ENCODE results near the gene CCNE1. TPM values are rescaled to one million over a fixed set of nuclear protein-coding genes. Genes with fewer than 3 reads are reported as not detected.
A peak's percentile ranks its signal among the peaks of the same experiment; 100 is the strongest.

Gene CCNE1
- total and polyA plus RNA-seq, 3 experiments from 2014 or later: 1.3 to 33.9 (median 30.3) TPM

- Mint-ChIP-seq H3K36me3 (no peaks in the 10 kb centered on the region), H3K4me1 (no peaks in the 10 kb centered on the region), H3K27me3 (peaks cover 17 to 28% of the 10 kb centered on the region in 2 donors), H3K27ac (peak overlapping the region in 1 of 8 donors; percentile 65), H3K9me3 (no peaks in the 10 kb centered on the region), H3K4me3 (no peak overlapping the region)
- no peak overlapping the region for H3K27ac ChIP-seq (ENCODE audit: low read depth, low read length)
- CTCF ChIA-PET: interaction anchor here (1.2 to 1.6 kb wide), 2 partner anchors 95 to 139 kb away, joined by 5 to 7 read pairs; no protein-coding TSS in a partner anchor
- POLR2A ChIA-PET: no interaction called here
- H3K4me3 ChIP-seq (ENCODE audit: low read length): no peak overlapping the region
- no peaks in the 10 kb centered on the region for H3K36me3 ChIP-seq (ENCODE audit: insufficient read depth, low read length)
- H3K4me1 ChIP-seq (ENCODE audit: insufficient read depth, low read length): no peaks in the 10 kb centered on the region
- no peaks in the 10 kb centered on the region for H3K9me3 ChIP-seq (ENCODE audit: low read length)
- no peaks in the 10 kb centered on the region for H3K27me3 ChIP-seq (ENCODE audit: insufficient read depth, low read length, poor library complexity, severe bottlenecking)
- no peak for DNase-seq
Observed at GRCh38 chr19:29855087-29855486, 43.3 kb downstream of the CCNE1 start.

GRCh38 chr19:29855741-29856500 lies 44.1 kb downstream of the CCNE1 start:
- Histone ChIP-seq H3K27ac (ENCODE audit: low read depth, low read length) (no peak overlapping the region), H3K36me3 (ENCODE audit: insufficient read depth, low read length) (no peaks in the 10 kb centered on the region), H3K27me3 (ENCODE audit: insufficient read depth, low read length, poor library complexity, severe bottlenecking) (no peaks in the 10 kb centered on the region), H3K9me3 (ENCODE audit: low read length) (no peaks in the 10 kb centered on the region), H3K4me1 (ENCODE audit: insufficient read depth, low read length) (no peaks in the 10 kb centered on the region), H3K4me3 (ENCODE audit: low read length) (no peak overlapping the region)
- CTCF ChIA-PET: interaction anchor here (3.7 kb wide), 1 partner anchor 14 kb away, joined by 20 read pairs; no protein-coding TSS in a partner anchor
- DNase-seq: no peak
- Mint-ChIP-seq H3K27ac (peak overlapping the region in 1 of 8 donors; percentile 19), H3K9me3 (no peaks in the 10 kb centered on the region), H3K4me3 (no peak overlapping the region), H3K36me3 (no peaks in the 10 kb centered on the region), H3K4me1 (no peaks in the 10 kb centered on the region), H3K27me3 (peaks cover 16 to 32% of the 10 kb centered on the region in 2 donors)
- POLR2A ChIA-PET: no interaction called here

GRCh38 chr19:29858000-29858596 lies 46.3 kb downstream of the CCNE1 start:
- POLR2A ChIA-PET: no interaction called here

GRCh38 chr19:29858621-29859020 lies 46.8 kb downstream of the CCNE1 start:
- no peaks in the 10 kb centered on the region for H3K36me3 ChIP-seq (ENCODE audit: insufficient read depth, low read length)
- no peak overlapping the region for H3K4me3 Mint-ChIP-seq
- no peaks in the 10 kb centered on the region for H3K9me3 ChIP-seq (ENCODE audit: low read length)
- no peaks in the 10 kb centered on the region for H3K36me3 Mint-ChIP-seq
- no peaks in the 10 kb centered on the region for H3K27me3 ChIP-seq (ENCODE audit: insufficient read depth, low read length, poor library complexity, severe bottlenecking)
- no peak overlapping the region for H3K27ac ChIP-seq (ENCODE audit: low read depth, low read length)
- H3K4me1 Mint-ChIP-seq: no peaks in the 10 kb centered on the region
- no peak overlapping the region for H3K27ac Mint-ChIP-seq
- POLR2A ChIA-PET: no interaction called here
- H3K9me3 Mint-ChIP-seq: no peaks in the 10 kb centered on the region
- no peak overlapping the region for H3K4me3 ChIP-seq (ENCODE audit: low read length)
- H3K27me3 Mint-ChIP-seq: peaks cover 25 to 41% of the 10 kb centered on the region in 2 donors
- DNase-seq: no peak
- CTCF ChIA-PET: interaction anchor here (1.2 to 3.7 kb wide), 6 partner anchors 10 to 128 kb away, joined by 4 to 20 read pairs (median 7); no protein-coding TSS in a partner anchor
- no peaks in the 10 kb centered on the region for H3K4me1 ChIP-seq (ENCODE audit: insufficient read depth, low read length)

More at GRCh38 chr19:29858000-29858596, 46.3 kb downstream of the CCNE1 start:
- H3K4me3 Mint-ChIP-seq: no peak overlapping the region
- CTCF ChIA-PET: interaction anchor here (1.2 to 3.7 kb wide), 8 partner anchors 9 to 142 kb away, joined by 3 to 20 read pairs (median 6); no protein-coding TSS in a partner anchor
- H3K27ac Mint-ChIP-seq: no peak overlapping the region
- Histone ChIP-seq H3K9me3 (ENCODE audit: low read length) (no peaks in the 10 kb centered on the region), H3K36me3 (ENCODE audit: insufficient read depth, low read length) (no peaks in the 10 kb centered on the region), H3K27ac (ENCODE audit: low read depth, low read length) (no peak overlapping the region), H3K4me3 (ENCODE audit: low read length) (no peak overlapping the region), H3K4me1 (ENCODE audit: insufficient read depth, low read length) (no peaks in the 10 kb centered on the region), H3K27me3 (ENCODE audit: insufficient read depth, low read length, poor library complexity, severe bottlenecking) (no peaks in the 10 kb centered on the region)
- H3K4me1 Mint-ChIP-seq: no peaks in the 10 kb centered on the region
- H3K36me3 Mint-ChIP-seq: no peaks in the 10 kb centered on the region
- H3K9me3 Mint-ChIP-seq: no peaks in the 10 kb centered on the region
- peaks cover 24 to 40% of the 10 kb centered on the region in 2 donors for H3K27me3 Mint-ChIP-seq
- peak in 3 of 5 donors; percentile 14 to 44 (median 25) for DNase-seq

- H3K27ac Mint-ChIP-seq: peak overlapping the region in 1 of 8 donors; percentile 79
- no peaks in the 10 kb centered on the region for H3K36me3 ChIP-seq (ENCODE audit: insufficient read depth, low read length)
- no peaks in the 10 kb centered on the region for H3K36me3 Mint-ChIP-seq
- H3K9me3 ChIP-seq (ENCODE audit: low read length): no peaks in the 10 kb centered on the region
- ChIA-PET CTCF (interaction anchor here (1.3 kb wide), 2 partner anchors 101 to 144 kb away, joined by 4 read pairs; no protein-coding TSS in a partner anchor), POLR2A (no interaction called here)
- peaks cover 27 to 36% of the 10 kb centered on the region in 2 donors for H3K27me3 Mint-ChIP-seq
- H3K4me3 Mint-ChIP-seq: no peak overlapping the region
- H3K27ac ChIP-seq (ENCODE audit: low read depth, low read length): no peak overlapping the region
- DNase-seq: no peak
- no peaks in the 10 kb centered on the region for H3K9me3 Mint-ChIP-seq
- H3K27me3 ChIP-seq (ENCODE audit: insufficient read depth, low read length, poor library complexity, severe bottlenecking): no peaks in the 10 kb centered on the region
- no peak overlapping the region for H3K4me3 ChIP-seq (ENCODE audit: low read length)
- H3K4me1 Mint-ChIP-seq: no peaks in the 10 kb centered on the region
- H3K4me1 ChIP-seq (ENCODE audit: insufficient read depth, low read length): no peaks in the 10 kb centered on the region
Observed at GRCh38 chr19:29860492-29860891, 48.7 kb downstream of the CCNE1 start.

- no peak for DNase-seq
- H3K4me3 Mint-ChIP-seq: no peak overlapping the region
- Histone ChIP-seq H3K4me1 (ENCODE audit: insufficient read depth, low read length) (no peaks in the 10 kb centered on the region), H3K4me3 (ENCODE audit: low read length) (no peak overlapping the region), H3K27ac (ENCODE audit: low read depth, low read length) (no peak overlapping the region), H3K36me3 (ENCODE audit: insufficient read depth, low read length) (no peaks in the 10 kb centered on the region), H3K27me3 (ENCODE audit: insufficient read depth, low read length, poor library complexity, severe bottlenecking) (no peaks in the 10 kb centered on the region), H3K9me3 (ENCODE audit: low read length) (no peaks in the 10 kb centered on the region)
- peaks cover 23 to 30% of the 10 kb centered on the region in 2 donors for H3K27me3 Mint-ChIP-seq
- H3K4me1 Mint-ChIP-seq: no peaks in the 10 kb centered on the region
- H3K9me3 Mint-ChIP-seq: peaks cover 0 to 3% (median 1%) of the 10 kb centered on the region in 5 donors
- H3K27ac Mint-ChIP-seq: no peak overlapping the region
- ChIA-PET CTCF (interaction anchor here (1.3 kb wide), 2 partner anchors 102 to 145 kb away, joined by 4 read pairs; no protein-coding TSS in a partner anchor), POLR2A (no interaction called here)
- H3K36me3 Mint-ChIP-seq: no peaks in the 10 kb centered on the region
Observed at GRCh38 chr19:29861574-29861973, 49.8 kb downstream of the CCNE1 start.

GRCh38 chr19:29866011-29866410 lies 54.2 kb downstream of the CCNE1 start:
- no peaks in the 10 kb centered on the region for H3K4me1 ChIP-seq (ENCODE audit: insufficient read depth, low read length)
- H3K4me3 ChIP-seq (ENCODE audit: low read length): no peak overlapping the region

GRCh38 chr19:29867984-29868383 lies 56.2 kb downstream of the CCNE1 start:
- H3K27ac Mint-ChIP-seq: no peak overlapping the region
- peaks cover 14 to 24% of the 10 kb centered on the region in 2 donors for H3K27me3 Mint-ChIP-seq
- no peaks in the 10 kb centered on the region for H3K4me1 ChIP-seq (ENCODE audit: insufficient read depth, low read length)
- peaks cover 6 to 10% (median 7%) of the 10 kb centered on the region in 3 donors for H3K4me1 Mint-ChIP-seq
- H3K4me3 ChIP-seq (ENCODE audit: low read length): no peak overlapping the region
- no peaks in the 10 kb centered on the region for H3K9me3 ChIP-seq (ENCODE audit: low read length)
- no peak overlapping the region for H3K4me3 Mint-ChIP-seq
- no peak overlapping the region for H3K27ac ChIP-seq (ENCODE audit: low read depth, low read length)
- H3K27me3 ChIP-seq (ENCODE audit: insufficient read depth, low read length, poor library complexity, severe bottlenecking): no peaks in the 10 kb centered on the region
- POLR2A ChIA-PET: no interaction called here
- CTCF ChIA-PET: interaction anchor here (1.1 to 9.3 kb wide), 3 partner anchors 11 to 108 kb away, joined by 3 to 112 read pairs (median 20); no protein-coding TSS in a partner anchor
- H3K36me3 ChIP-seq (ENCODE audit: insufficient read depth, low read length): no peaks in the 10 kb centered on the region
- no peak for DNase-seq
- no peaks in the 10 kb centered on the region for H3K36me3 Mint-ChIP-seq
- peaks cover 0 to 13% (median 11%) of the 10 kb centered on the region in 5 donors for H3K9me3 Mint-ChIP-seq

More at GRCh38 chr19:29866011-29866410, 54.2 kb downstream of the CCNE1 start:
- peaks cover 18 to 21% of the 10 kb centered on the region in 2 donors for H3K27me3 Mint-ChIP-seq
- CTCF ChIA-PET: no interaction called here
- H3K27ac Mint-ChIP-seq: peak overlapping the region in 1 of 8 donors; percentile 38
- no peaks in the 10 kb centered on the region for H3K36me3 Mint-ChIP-seq
- H3K9me3 Mint-ChIP-seq: peaks cover 0 to 13% (median 11%) of the 10 kb centered on the region in 5 donors
- Histone ChIP-seq H3K27me3 (ENCODE audit: insufficient read depth, low read length, poor library complexity, severe bottlenecking) (no peaks in the 10 kb centered on the region), H3K36me3 (ENCODE audit: insufficient read depth, low read length) (no peaks in the 10 kb centered on the region), H3K27ac (ENCODE audit: low read depth, low read length) (no peak overlapping the region), H3K9me3 (ENCODE audit: low read length) (no peaks in the 10 kb centered on the region)
- POLR2A ChIA-PET: no interaction called here
- H3K4me3 Mint-ChIP-seq: no peak overlapping the region
- H3K4me1 Mint-ChIP-seq: no peaks in the 10 kb centered on the region
- no peak for DNase-seq

All from CD8-positive, alpha-beta memory T cell (primary cell).